A549 (cell line): Measurements from ENCODE around the gene JARID2. TPM values are rescaled to one million over a fixed set of nuclear protein-coding genes. Genes with fewer than 3 reads are reported as not detected.

Experiments
- ATAC-seq, 2 experiments: fragments of 200-7000 bp in 1 of 2; fragments of >200 bp in 1 of 2; cut with Nextera tagmentation in 1 of 2; cut with Tn5 transposase in 1 of 2; 3 replicates each; pipeline versions ENCODE4 v1.8.0 to v1.9.1; 2018 to 2020; ENCODE audit warnings: mild to moderate bottlenecking in 1 of 2, moderate library complexity in 1 of 2
- CTCF ChIA-PET: fragments of 300-600 bp; sonication (Branson Sonifier 250); formaldehyde crosslinking; extraction: SDS; loops from one replicate; lab custom pipeline; 2021; ENCODE audit warnings: antibody characterized with exemption, inconsistent platforms; lab: Yijun Ruan, JAX
- POLR2A ChIA-PET: fragments of 350-600 bp; formaldehyde crosslinking; extraction: SDS; loops from one replicate; lab custom pipeline; 2021; ENCODE audit warnings: antibody characterized with exemption, inconsistent platforms; lab: Yijun Ruan, JAX
- DNase-seq, 2 experiments: peaks; one replicate each; pipeline versions ENCODE4 v3.0.0 to v3.0.0-alpha.2; 2011 to 2016; ENCODE audit warnings: low read depth in 1 of 2, low spot score in 1 of 2
- FAIRE-seq: peaks from 2 replicates; lab custom pipeline; 2011; peaks lifted over from hg19 to GRCh38; lab: Jason Lieb, UNC
- H3K27ac ChIP-seq, 2 experiments: fragments of >200 bp; sonication (Bioruptor Twin); formaldehyde crosslinking; 3 replicates each; pipeline ENCODE4 v1.5.1; 2016 to 2017
- H3K4me1 ChIP-seq: fragments of >200 bp; sonication (Bioruptor Twin); formaldehyde crosslinking; 3 replicates; pipeline ENCODE4 v1.6.1; 2016
- H3K4me2 ChIP-seq: fragments of >200 bp; sonication (Bioruptor Twin); formaldehyde crosslinking; 3 replicates; pipeline ENCODE4 v1.6.1; 2016
- H3K4me3 ChIP-seq: fragments of >200 bp; sonication (Bioruptor Twin); formaldehyde crosslinking; 3 replicates; pipeline ENCODE4 v1.5.1; 2016
- H3K9me3 ChIP-seq: fragments of >200 bp; sonication (Bioruptor Twin); formaldehyde crosslinking; 3 replicates; pipeline ENCODE4 v1.6.1; 2016
- CBX2 ChIP-seq: fragments of 200-600 bp; sonication (generic); IDR thresholded peaks from 2 replicates; pipeline ENCODE4 v1.6.1; 2016; ENCODE audit warnings: low read depth, mild to moderate bottlenecking, borderline replicate concordance
- CTCF ChIP-seq: fragments of >200 bp; sonication (Bioruptor Twin); formaldehyde crosslinking; IDR thresholded peaks from 3 replicates; pipeline ENCODE4 v1.5.1; 2016
- E2F6 ChIP-seq: IDR thresholded peaks from 2 replicates; pipeline ENCODE4 v1.6.1; 2012; ENCODE audit warnings: low read depth, borderline replicate concordance
- GATA3 ChIP-seq: IDR thresholded peaks from 2 replicates; pipeline ENCODE4 v1.6.1; 2012; ENCODE audit warnings: borderline replicate concordance
- HES2 ChIP-seq: fragments of >200 bp; sonication (Bioruptor Twin); formaldehyde crosslinking; IDR thresholded peaks from 2 replicates; pipeline ENCODE4 v1.6.1; 2016
- JUN ChIP-seq, 2 experiments: fragments of >200 bp; sonication (Bioruptor Twin); formaldehyde crosslinking; IDR thresholded peaks; 2 replicates in 1 of 2; 3 replicates in 1 of 2; pipeline ENCODE4 v1.6.1; 2016 to 2017
- JUNB ChIP-seq: fragments of >200 bp; sonication (Bioruptor Twin); formaldehyde crosslinking; IDR thresholded peaks from 2 replicates; pipeline ENCODE4 v1.6.1; 2016
- KDM1A ChIP-seq: fragments of 200-600 bp; sonication (generic); IDR thresholded peaks from 2 replicates; pipeline ENCODE4 v1.6.1; 2016; ENCODE audit warnings: low read depth, mild to moderate bottlenecking
- KDM5A ChIP-seq: fragments of 200-600 bp; sonication (generic); IDR thresholded peaks from 2 replicates; pipeline ENCODE4 v1.6.1; 2016; ENCODE audit warnings: antibody characterized with exemption, mild to moderate bottlenecking
- MAFK ChIP-seq: fragments of 450-650 bp; IDR thresholded peaks from 2 replicates; pipeline ENCODE4 v1.6.1; 2014; ENCODE audit not compliant: partially characterized antibody
- NFE2L2 ChIP-seq: fragments of 150-350 bp; conservative IDR thresholded peaks from 2 replicates; pipeline ENCODE4 v1.6.1; 2014; ENCODE audit warnings: low read length
- PBX3 ChIP-seq: IDR thresholded peaks from 2 replicates; pipeline ENCODE4 v1.6.1; 2012
- POLR2AphosphoS2 ChIP-seq: conservative IDR thresholded peaks from 2 replicates; pipeline ENCODE4 v1.6.1; 2012; ENCODE audit warnings: low read length, improper control_type of control experiment, inconsistent platforms
- RAD21 ChIP-seq, 2 experiments: fragments of >200 bp in 1 of 2; sonication (Bioruptor Twin) in 1 of 2; formaldehyde crosslinking in 1 of 2; IDR thresholded peaks in 1 of 2; conservative IDR thresholded peaks in 1 of 2; 2 replicates in 1 of 2; 3 replicates in 1 of 2; pipeline ENCODE4 v1.6.1; 2012 to 2018; ENCODE audit warnings: inconsistent platforms in 1 of 2
- RARB ChIP-seq: fragments of 250-450 bp; sonication (Bioruptor Pico); IDR thresholded peaks from 2 replicates; pipeline ENCODE4 v1.8.0; 2021; ENCODE audit warnings: mild to moderate bottlenecking, moderate library complexity
- REST ChIP-seq: fragments of 200-600 bp; sonication (generic); IDR thresholded peaks from 2 replicates; pipeline ENCODE4 v1.6.1; 2016; ENCODE audit warnings: antibody characterized with exemption, mild to moderate bottlenecking, moderate library complexity
- RFX5 ChIP-seq: fragments of 450-650 bp; IDR thresholded peaks from 2 replicates; pipeline ENCODE4 v1.7.1; 2014; ENCODE audit warnings: antibody characterized with exemption, mild to moderate bottlenecking, moderate library complexity
- USF2 ChIP-seq: fragments of 450-650 bp; IDR thresholded peaks from 2 replicates; pipeline ENCODE4 v1.6.1; 2014; ENCODE audit warnings: antibody characterized with exemption
- ZFP36 ChIP-seq: fragments of 450-650 bp; IDR thresholded peaks from 2 replicates; pipeline ENCODE4 v1.6.1; 2014; ENCODE audit warnings: borderline replicate concordance; ENCODE audit not compliant: partially characterized antibody
- WGBS: methylation state at CpG from one replicate; pipeline ENCODE4 v1.1.6; 2017; ENCODE audit errors: missing lambda C conversion rate; 5-methylcytosine and 5-hydroxymethylcytosine counted together
- polyA plus RNA-seq, 4 experiments: library from polyadenylated mRNA; depleted of rRNA in 3 of 4; stranded (reverse); fragments of >200 nt; fragmentation: RNase III in 1 of 4; extraction: RNeasy Plus Mini Kit Qiagen cat#74134 plus additional on column Dnase treatment in 1 of 4; gene quantifications; 2 replicates in 3 of 4; 3 replicates in 1 of 4; pipeline ENCODE4 v1.2.3, GENCODE V29; 2011 to 2017

The JARID2 gene
- polyA plus RNA-seq, 2 of the 4 experiments (the other 2 are of a cell fraction), result 7.8 to 8.3 TPM

- TF ChIP-seq REST, result no peak
These were observed 141.2 kb downstream of the JARID2 start (continued) for GRCh38 chr6:15387118-15387517.

GRCh38 chr6:15389084-15389764, 143.4 kb downstream of the JARID2 start:
- no peak for FAIRE-seq
- no peak for TF ChIP-seq RFX5
- TF ChIP-seq ZFP36, result no peak
- no peak for TF ChIP-seq JUNB
- no peak for TF ChIP-seq POLR2AphosphoS2
- no peak for TF ChIP-seq RARB (CRISPR knock-in tag)
- TF ChIP-seq PBX3, result no peak
- no peak for TF ChIP-seq MAFK
- TF ChIP-seq GATA3, result no peak
- TF ChIP-seq CBX2, result no peak
- no peak for TF ChIP-seq NFE2L2
- TF ChIP-seq RAD21 (conservative IDR thresholded peaks at IDR 0.05 in 1 of 2, IDR thresholded peaks at IDR 0.05 in 1 of 2), result no peak
- TF ChIP-seq KDM5A, result no peak
- no peak for TF ChIP-seq E2F6
- no peak for TF ChIP-seq HES2
- TF ChIP-seq REST, result no peak
- TF ChIP-seq JUN (IDR thresholded peaks at IDR 0.05), result no peak
- no peak for TF ChIP-seq KDM1A
- TF ChIP-seq CTCF, result no peak
- no peak for TF ChIP-seq USF2
- POLR2A ChIA-PET, result interaction anchor here (1.4 kb wide), 1 partner anchor 141 kb away, joined by 3 read pairs; no protein-coding TSS in a partner anchor
- H3K9me3 ChIP-seq, result no peaks in the 10 kb centered on the region
- H3K4me2 ChIP-seq, result no peak overlapping the region
- peak overlapping the region in 1 of 2 experiments; percentile 36; a peak in 2 of 6 replicates for H3K27ac ChIP-seq
- WGBS, result 91% methylated on average over 6 of the region's 6 CpGs
- CTCF ChIA-PET, result interaction anchor here (0.6 to 1.9 kb wide), 8 partner anchors 13 to 1260 kb away, joined by 3 to 6 read pairs (median 3); no protein-coding TSS in a partner anchor
- ATAC-seq, result no peak
- no peak overlapping the region for H3K4me3 ChIP-seq
- H3K4me1 ChIP-seq, result peaks cover 18% of the 10 kb centered on the region; the same call in 2 of the 3 replicates
- no peak for DNase-seq
